ENCODE results near the gene KRT85. TPM values are rescaled to one million over a fixed set of nuclear protein-coding genes. Genes with fewer than 3 reads are reported as not detected.

KRT85 gene
- total RNA-seq, 6 experiments from 2014 or later, result not detected

- Mint-ChIP-seq H3K9me3 (peaks cover 10% of the 10 kb centered on the region), H3K4me1 (ENCODE audit: low read depth) (peaks cover 8% of the 10 kb centered on the region; the same call in 1 of the 2 replicates), H3K27me3 (ENCODE audit: insufficient read depth) (peaks cover 58% of the 10 kb centered on the region), H3K36me3 (ENCODE audit: low read depth) (no peaks in the 10 kb centered on the region), H3K27ac (no peak overlapping the region), H3K4me3 (no peak overlapping the region)
- TF ChIP-seq CTCF (IDR thresholded peaks at IDR 0.05), result no peak
- no peak for DNase-seq
These were observed 26.2 kb downstream of the KRT85 start for GRCh38 chr12:52341066-52341580.

GRCh38 chr12:52338241-52338960, 28.9 kb downstream of the KRT85 start:
- Mint-ChIP-seq H3K27ac (no peak overlapping the region), H3K27me3 (ENCODE audit: insufficient read depth) (peaks cover 42% of the 10 kb centered on the region), H3K9me3 (peaks cover 7% of the 10 kb centered on the region), H3K4me3 (no peak overlapping the region), H3K4me1 (ENCODE audit: low read depth) (peaks cover 8% of the 10 kb centered on the region; the same call in 1 of the 2 replicates), H3K36me3 (ENCODE audit: low read depth) (no peaks in the 10 kb centered on the region)
- no peak for TF ChIP-seq CTCF (IDR thresholded peaks at IDR 0.05)
- DNase-seq, result no peak

- no peak for DNase-seq
- Mint-ChIP-seq H3K27ac (no peak overlapping the region), H3K27me3 (ENCODE audit: insufficient read depth) (peaks cover 36% of the 10 kb centered on the region), H3K4me1 (ENCODE audit: low read depth) (peaks cover 8% of the 10 kb centered on the region; the same call in 1 of the 2 replicates), H3K36me3 (ENCODE audit: low read depth) (no peaks in the 10 kb centered on the region), H3K4me3 (no peak overlapping the region), H3K9me3 (peaks cover 4% of the 10 kb centered on the region; the same call in 1 of the 2 replicates)
- no peak for TF ChIP-seq CTCF (IDR thresholded peaks at IDR 0.05)
These were observed 30.2 kb downstream of the KRT85 start for GRCh38 chr12:52337054-52337453.

- no peak for DNase-seq
- Mint-ChIP-seq H3K27me3 (ENCODE audit: insufficient read depth) (peaks cover 36% of the 10 kb centered on the region), H3K9me3 (peaks cover 4% of the 10 kb centered on the region; the same call in 1 of the 2 replicates), H3K4me1 (ENCODE audit: low read depth) (peaks cover 8% of the 10 kb centered on the region; the same call in 1 of the 2 replicates), H3K4me3 (no peak overlapping the region), H3K36me3 (ENCODE audit: low read depth) (no peaks in the 10 kb centered on the region), H3K27ac (no peak overlapping the region)
- no peak for TF ChIP-seq CTCF (IDR thresholded peaks at IDR 0.05)
These were observed 30.6 kb downstream of the KRT85 start for GRCh38 chr12:52336641-52337040.

GRCh38 chr12:52335598-52336262, 31.6 kb downstream of the KRT85 start:
- H3K27ac Mint-ChIP-seq, result no peak overlapping the region
- no peak for DNase-seq
- TF ChIP-seq CTCF (IDR thresholded peaks at IDR 0.05), result no peak
- no peaks in the 10 kb centered on the region for H3K36me3 Mint-ChIP-seq (ENCODE audit: low read depth)
- H3K9me3 Mint-ChIP-seq, result peaks cover 4% of the 10 kb centered on the region; the same call in 1 of the 2 replicates
- peaks cover 8% of the 10 kb centered on the region; the same call in 1 of the 2 replicates for H3K4me1 Mint-ChIP-seq (ENCODE audit: low read depth)
- H3K4me3 Mint-ChIP-seq, result no peak overlapping the region
- H3K27me3 Mint-ChIP-seq (ENCODE audit: insufficient read depth), result peaks cover 34% of the 10 kb centered on the region
